ENCODE results near the gene CKLF. TPM values are rescaled to one million over a fixed set of nuclear protein-coding genes. Genes with fewer than 3 reads are reported as not detected.

CKLF gene
- total RNA-seq, 2 donors from 2014 or later, result 22.5 to 40.7 TPM

GRCh38 chr16:66600477-66600876, 48.1 kb downstream of the CKLF start:
- H3K27me3 Mint-ChIP-seq (ENCODE audit: insufficient read depth), result peaks cover 8% of the 10 kb centered on the region
- Histone ChIP-seq H3K9me3 (ENCODE audit: control insufficient read depth, low read length) (no peaks in the 10 kb centered on the region), H3K27ac (ENCODE audit: low read depth, low read length) (no peak overlapping the region), H3K9ac (ENCODE audit: extremely low read depth, low read length, poor library complexity, severe bottlenecking) (no peak overlapping the region), H3K36me3 (ENCODE audit: control insufficient read depth, insufficient read depth, low read length) (no peaks in the 10 kb centered on the region), H3K4me1 (ENCODE audit: control insufficient read depth, insufficient read depth, low read length) (no peaks in the 10 kb centered on the region), H3K4me3 (ENCODE audit: low read length) (no peak overlapping the region), H3K27me3 (ENCODE audit: control insufficient read depth, insufficient read depth, low read length, poor library complexity, severe bottlenecking) (no peaks in the 10 kb centered on the region)
- peaks cover 5% of the 10 kb centered on the region for H3K4me1 Mint-ChIP-seq
- no peak for DNase-seq
- no peaks in the 10 kb centered on the region for H3K9me3 Mint-ChIP-seq
- H3K36me3 Mint-ChIP-seq (ENCODE audit: low read depth), result no peaks in the 10 kb centered on the region
- no peak for TF ChIP-seq CTCF (conservative IDR thresholded peaks at IDR 0.05)
- no peak overlapping the region for H3K4me3 Mint-ChIP-seq
- 100% methylated on average over 1 of the region's 1 CpG; no CpG with 5 or more reads in 1 of the 2 experiments for WGBS, 2 experiments (ENCODE audit: insufficient coverage in 1 of 2, insufficient read length in 1 of 2)
- no peak overlapping the region for H3K27ac Mint-ChIP-seq

- H3K4me3 ChIP-seq (ENCODE audit: low read length), result no peak overlapping the region
- H3K27me3 ChIP-seq (ENCODE audit: control insufficient read depth, insufficient read depth, low read length, poor library complexity, severe bottlenecking), result no peaks in the 10 kb centered on the region
- no peaks in the 10 kb centered on the region for H3K9me3 ChIP-seq (ENCODE audit: control insufficient read depth, low read length)
- Mint-ChIP-seq H3K36me3 (ENCODE audit: low read depth) (no peaks in the 10 kb centered on the region), H3K4me1 (peaks cover 11% of the 10 kb centered on the region), H3K27ac (no peak overlapping the region), H3K9me3 (no peaks in the 10 kb centered on the region), H3K4me3 (no peak overlapping the region), H3K27me3 (ENCODE audit: insufficient read depth) (peaks cover 8% of the 10 kb centered on the region)
- H3K9ac ChIP-seq (ENCODE audit: extremely low read depth, low read length, poor library complexity, severe bottlenecking), result no peak overlapping the region
- no peaks in the 10 kb centered on the region for H3K36me3 ChIP-seq (ENCODE audit: control insufficient read depth, insufficient read depth, low read length)
- H3K27ac ChIP-seq (ENCODE audit: low read depth, low read length), result no peak overlapping the region
- DNase-seq, result no peak
- H3K4me1 ChIP-seq (ENCODE audit: control insufficient read depth, insufficient read depth, low read length), result peaks cover 4% of the 10 kb centered on the region
- no peak for TF ChIP-seq CTCF (conservative IDR thresholded peaks at IDR 0.05)
- 88 to 91% methylated on average over 4 to 5 of the region's 5 CpGs for WGBS, 2 experiments (ENCODE audit: insufficient coverage in 1 of 2, insufficient read length in 1 of 2)
Measured at GRCh38 chr16:66601471-66601870, 49.1 kb downstream of the CKLF start.

- Mint-ChIP-seq H3K4me3 (peak overlapping the region; percentile 72), H3K27me3 (ENCODE audit: insufficient read depth) (peaks cover 8% of the 10 kb centered on the region), H3K27ac (peak overlapping the region; percentile 89), H3K4me1 (peaks cover 17% of the 10 kb centered on the region), H3K36me3 (ENCODE audit: low read depth) (no peaks in the 10 kb centered on the region), H3K9me3 (no peaks in the 10 kb centered on the region)
- no peaks in the 10 kb centered on the region for H3K9me3 ChIP-seq (ENCODE audit: control insufficient read depth, low read length)
- H3K4me3 ChIP-seq (ENCODE audit: low read length), result peak overlapping the region; percentile 80
- H3K9ac ChIP-seq (ENCODE audit: extremely low read depth, low read length, poor library complexity, severe bottlenecking), result peak overlapping the region; percentile 44
- peaks cover 12% of the 10 kb centered on the region for H3K4me1 ChIP-seq (ENCODE audit: control insufficient read depth, insufficient read depth, low read length)
- TF ChIP-seq CTCF (conservative IDR thresholded peaks at IDR 0.05), result no peak
- 16 to 17% methylated on average over 11 to 32 of the region's 32 CpGs for WGBS, 2 experiments (ENCODE audit: insufficient coverage in 1 of 2, insufficient read length in 1 of 2)
- peak overlapping the region; percentile 86 for H3K27ac ChIP-seq (ENCODE audit: low read depth, low read length)
- DNase-seq, result no peak
- no peaks in the 10 kb centered on the region for H3K27me3 ChIP-seq (ENCODE audit: control insufficient read depth, insufficient read depth, low read length, poor library complexity, severe bottlenecking)
- H3K36me3 ChIP-seq (ENCODE audit: control insufficient read depth, insufficient read depth, low read length), result peaks cover 17% of the 10 kb centered on the region
Measured at GRCh38 chr16:66603537-66604375, 51.4 kb downstream of the CKLF start.

All from endodermal cell (in vitro differentiated cells).